Germinal center (tissue), 1 donor: Measurements from ENCODE around the gene RIC8A.
"Not testable (repeated sequence)": the region's sequence is repeated elsewhere in the genome, so short reads cannot be mapped to it uniquely, and the experiment has no call there.

ENCODE experiments used
- DNase-seq: peaks from one replicate; pipeline ENCODE4 v3.0.0; 2012; ENCODE audit warnings: mixed read lengths, low spot score

RIC8A gene

DNA sequence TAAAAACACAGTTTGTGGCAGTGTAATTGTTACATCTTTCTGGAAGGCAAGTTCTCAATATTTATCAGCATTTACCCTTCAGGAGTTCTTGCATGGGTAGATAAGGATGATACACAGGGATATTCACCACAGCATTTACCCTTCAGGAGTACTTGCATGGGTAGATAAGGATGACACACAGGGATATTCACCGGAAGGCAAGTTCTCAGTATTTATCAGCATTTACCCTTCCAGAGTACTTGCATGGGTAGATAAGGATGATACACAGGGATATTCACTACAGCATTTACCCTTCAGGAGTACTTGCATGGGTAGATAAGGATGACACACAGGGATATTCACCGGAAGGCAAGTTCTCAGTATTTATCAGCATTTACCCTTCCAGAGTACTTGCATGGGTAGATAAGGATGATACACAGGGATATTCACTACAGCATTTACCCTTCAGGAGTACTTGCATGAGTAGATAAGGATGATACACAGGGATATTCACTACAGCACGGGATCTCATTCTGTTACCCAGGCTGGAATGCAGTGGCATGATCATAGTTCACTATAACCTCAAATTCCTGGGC is 13.2 kb downstream of the RIC8A start:
- not testable (repeated sequence) for DNase-seq

DNA sequence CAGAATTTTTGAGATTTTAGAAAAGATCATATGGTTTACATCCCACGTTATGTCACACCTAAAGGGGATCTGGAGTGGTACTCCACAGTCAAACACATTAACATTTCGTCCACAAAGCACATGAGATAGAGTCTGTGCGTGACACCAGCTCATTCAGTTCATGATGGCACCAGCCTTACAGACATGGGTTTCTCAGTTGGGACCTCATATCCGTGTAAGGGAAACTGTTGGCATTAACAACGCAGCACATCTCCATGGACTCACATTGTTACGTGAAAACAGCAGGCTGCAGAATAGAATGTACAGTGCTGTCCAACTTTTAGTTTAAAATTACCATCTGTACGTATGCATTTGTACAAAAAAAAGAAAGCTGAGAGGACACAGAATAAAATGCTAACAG is 14.0 kb downstream of the RIC8A start:
- no peak for DNase-seq

- no peak for DNase-seq
These were observed 14.7 kb downstream of the RIC8A start for GRCh38 chr11:221998-222789.

GRCh38 chr11:223026-223789 is 15.7 kb downstream of the RIC8A start:
- DNase-seq, result no peak

DNA sequence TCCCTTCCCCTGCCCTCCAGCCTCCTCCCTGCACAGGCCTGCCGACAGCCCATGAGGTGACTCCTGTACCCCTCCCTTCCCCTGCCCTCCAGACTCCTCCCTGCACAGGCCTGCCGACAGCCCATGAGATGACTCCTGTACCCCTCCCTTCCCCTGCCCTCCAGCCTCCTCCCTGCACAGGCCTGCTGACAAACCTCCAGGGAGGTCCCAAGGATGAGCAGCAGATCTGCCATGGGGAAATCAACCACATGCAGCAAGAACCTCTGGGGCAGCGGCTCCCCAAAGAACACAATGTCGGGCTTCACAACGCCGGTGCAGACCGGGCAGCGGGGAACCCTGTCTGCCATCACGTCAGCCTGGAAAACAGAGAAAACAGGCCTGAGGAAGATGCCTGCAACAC is 16.4 kb downstream of the RIC8A start:
- no peak for DNase-seq

- no peak for DNase-seq
These were observed 16.9 kb downstream of the RIC8A start for GRCh38 chr11:224424-224823.

DNA sequence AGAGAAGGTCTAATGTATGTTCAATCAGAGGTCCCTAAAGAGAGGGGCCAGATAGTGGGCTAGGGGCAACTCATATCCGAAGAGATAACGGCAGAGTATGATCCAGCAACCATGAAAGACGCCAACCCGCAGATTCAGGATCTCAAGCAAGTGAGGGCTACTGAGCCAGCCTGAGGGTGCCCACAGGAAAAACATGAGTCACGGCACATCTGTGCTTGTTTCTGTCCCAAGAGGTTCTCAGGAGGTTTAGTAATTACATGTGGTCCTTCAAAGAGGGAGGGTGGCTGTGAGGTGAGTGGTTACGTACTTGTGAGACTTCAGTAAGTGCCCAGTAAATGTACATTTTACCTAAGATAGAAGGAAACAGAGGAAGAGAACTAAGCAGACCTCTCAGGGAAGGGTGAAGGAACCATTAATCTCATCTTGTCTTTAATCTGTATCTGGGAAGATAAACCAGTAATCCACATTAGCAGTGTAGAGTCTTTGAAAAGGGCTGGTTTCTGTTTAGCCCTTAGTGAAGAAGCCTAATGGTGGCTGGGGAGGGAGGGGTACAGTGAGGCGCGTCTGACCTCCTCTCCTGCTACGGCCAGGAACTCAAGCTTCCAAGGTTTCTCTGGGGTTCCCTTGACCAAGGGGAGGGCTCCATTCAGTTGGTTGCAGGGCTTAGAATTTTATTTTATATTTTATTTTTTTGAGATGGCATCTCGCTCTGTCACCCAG is 18.4 kb downstream of the RIC8A start:
- no peak for DNase-seq

DNA sequence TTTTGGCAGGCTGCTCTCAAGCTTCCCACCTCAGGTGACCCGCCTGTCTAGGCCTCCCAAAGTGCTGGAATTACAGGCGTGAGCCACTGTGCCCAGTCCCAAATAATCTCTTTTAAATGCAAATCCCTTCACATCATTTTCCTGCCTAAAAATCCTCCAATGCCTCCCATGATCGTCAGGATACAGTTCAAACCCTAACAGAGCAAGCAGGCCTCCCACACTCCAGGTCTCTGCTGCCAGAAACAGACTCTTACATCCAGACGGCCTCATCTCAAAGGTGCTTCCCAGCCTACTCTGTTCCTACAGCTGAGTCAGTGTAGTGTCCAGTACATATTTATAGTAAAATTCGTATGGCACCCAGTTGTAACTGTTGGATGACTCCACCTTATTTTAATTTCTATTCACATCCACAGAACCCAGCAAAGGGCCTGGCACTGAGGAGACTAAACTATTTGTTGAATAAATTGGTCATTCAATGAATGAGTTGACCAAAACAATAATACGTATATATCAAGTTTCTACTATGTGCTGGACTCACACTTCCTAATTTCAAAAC is 20.4 kb downstream of the RIC8A start:
- no peak for DNase-seq

GRCh38 chr11:230431-230830 is 22.9 kb downstream of the RIC8A start:
- no peak for DNase-seq

GRCh38 chr11:232783-233565 is 25.5 kb downstream of the RIC8A start:
- DNase-seq, result no peak

GRCh38 chr11:235180-235579 is 27.7 kb downstream of the RIC8A start:
- DNase-seq, result no peak

GRCh38 chr11:235609-235996 is 28.1 kb downstream of the RIC8A start:
- no peak for DNase-seq

DNA sequence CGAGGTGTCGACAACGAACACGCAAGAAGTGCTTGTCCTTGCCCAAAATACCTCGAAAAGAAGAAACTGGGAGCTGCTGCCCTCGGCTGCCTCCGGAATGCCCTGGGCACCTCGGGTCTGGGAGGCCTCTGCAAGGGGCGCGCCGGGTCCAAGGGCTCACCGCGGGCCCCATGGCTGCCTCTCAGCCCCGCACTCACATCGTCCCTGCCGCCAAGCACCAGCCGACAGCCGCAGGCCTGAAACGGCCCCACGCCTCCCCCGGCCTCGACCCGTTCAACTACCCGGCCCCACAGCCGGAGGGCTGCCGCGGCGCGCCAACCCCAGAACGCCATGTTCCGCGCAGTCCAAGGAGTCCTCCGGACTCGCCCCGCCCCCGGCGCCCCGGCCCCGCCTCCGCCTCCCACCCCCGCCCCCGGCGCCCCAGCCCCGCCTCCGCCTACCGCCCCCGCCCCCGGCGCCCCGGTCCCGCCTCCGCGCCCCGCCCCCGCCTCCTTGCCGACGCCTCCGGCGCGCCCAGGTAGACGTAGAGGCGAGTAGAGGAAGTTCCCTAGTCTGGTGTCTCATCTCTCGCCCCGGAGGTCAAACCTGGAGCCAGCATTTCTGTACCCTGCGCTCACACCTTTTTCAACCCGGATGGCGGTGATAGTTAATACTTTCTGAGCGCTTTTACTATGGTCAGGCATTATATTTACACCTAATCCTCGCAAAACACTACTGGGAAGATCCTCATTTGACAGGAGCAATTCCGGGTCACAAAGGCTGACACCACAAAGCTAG is 28.7 kb downstream of the RIC8A start, which contains the start of gene SIRT3:
TSS of gene SIRT3 (minus strand) at position 346 of the 777 bp plus-strand sequence. CDS start at position 332, 14 bp downstream.
- DNase-seq, result peak; percentile 96

DNA sequence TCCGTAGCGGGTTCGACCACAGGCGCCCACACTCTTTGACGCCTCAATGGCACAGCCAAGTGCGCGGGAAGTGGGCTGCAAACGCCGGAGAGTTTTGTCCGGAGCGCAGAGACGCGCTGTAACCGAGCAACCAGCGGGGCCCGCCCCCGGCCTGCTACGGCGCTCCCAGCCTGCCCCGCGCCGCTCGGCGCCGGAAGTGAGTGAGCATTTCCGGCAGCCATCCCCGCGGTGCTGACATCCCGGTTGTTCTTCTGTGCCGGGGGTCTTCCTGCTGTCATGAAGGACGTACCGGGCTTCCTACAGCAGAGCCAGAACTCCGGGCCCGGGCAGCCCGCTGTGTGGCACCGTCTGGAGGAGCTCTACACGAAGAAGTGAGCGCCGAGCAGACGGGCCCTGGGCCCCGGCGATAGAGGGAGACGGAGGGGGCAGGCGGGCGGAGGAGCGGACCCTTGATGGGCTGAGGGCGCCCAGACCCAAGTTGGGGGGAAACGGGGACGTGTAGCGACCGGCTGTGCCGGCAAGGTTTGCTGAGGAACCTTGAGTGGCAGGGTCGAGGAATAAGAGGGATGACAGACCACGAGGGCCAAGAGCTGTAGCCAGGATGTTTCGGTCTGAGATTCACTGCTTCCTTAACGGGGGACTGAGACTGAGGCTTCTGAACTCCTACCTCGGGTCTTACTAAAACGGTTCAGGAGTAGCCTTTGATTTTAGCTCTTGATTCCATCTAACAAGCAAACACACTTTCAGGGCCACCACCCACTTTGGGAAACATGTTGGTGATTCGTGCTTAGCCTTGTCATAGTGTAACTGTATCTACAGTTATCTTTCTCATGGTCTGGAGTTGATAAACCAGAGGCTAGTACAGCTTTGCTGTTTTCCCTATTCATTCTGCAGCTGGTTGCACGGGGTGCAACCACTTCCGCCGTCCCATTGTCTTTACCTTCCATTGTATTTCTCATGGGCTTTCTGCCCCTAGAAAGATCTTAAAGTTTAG is 29.6 kb downstream of the RIC8A start, which contains the start of gene PSMD13:
TSS of gene PSMD13 (plus strand) at position 203 of the 994 bp plus-strand sequence. CDS start at position 277, 74 bp downstream.
- peak; percentile 92 for DNase-seq

DNA sequence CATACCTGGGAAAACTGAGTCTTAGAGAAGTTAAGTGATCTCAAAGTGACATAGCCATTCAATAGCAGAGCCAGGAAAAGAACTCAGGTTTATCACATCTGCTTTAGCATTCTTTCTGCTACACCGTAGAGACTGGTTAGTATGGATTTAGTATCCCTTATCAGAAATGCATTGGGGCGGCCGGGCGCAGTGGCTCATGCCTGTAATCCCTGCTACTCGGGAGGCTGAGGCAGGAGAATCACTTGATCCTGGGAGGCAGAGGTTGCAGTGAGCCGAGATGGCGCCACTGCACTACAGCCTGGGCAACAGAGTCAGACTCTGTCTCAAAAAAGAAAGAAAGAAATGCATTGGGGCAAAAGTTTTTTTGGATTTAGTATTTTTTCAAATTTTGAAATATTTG is 30.8 kb downstream of the RIC8A start:
- DNase-seq, result not testable (repeated sequence)

DNA sequence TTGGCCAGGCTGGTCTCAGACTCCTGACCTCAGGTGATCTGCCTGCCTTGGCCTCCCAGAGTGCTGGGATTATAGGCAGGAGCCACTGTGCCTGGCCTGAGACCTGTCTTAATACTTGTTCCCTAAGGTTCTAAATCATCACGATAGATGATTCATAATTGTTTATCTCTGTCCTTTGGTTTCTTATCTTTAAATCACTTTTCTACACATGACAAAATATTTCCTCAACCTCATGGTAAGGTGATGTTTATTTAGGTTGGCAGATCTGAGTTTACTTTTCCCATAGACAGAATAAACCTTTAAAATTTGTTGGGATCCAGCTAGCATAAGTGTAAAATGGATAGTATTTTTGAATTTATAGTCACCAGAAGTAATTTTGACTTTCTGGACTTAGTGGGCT is 32.8 kb downstream of the RIC8A start:
- DNase-seq, result no peak

DNA sequence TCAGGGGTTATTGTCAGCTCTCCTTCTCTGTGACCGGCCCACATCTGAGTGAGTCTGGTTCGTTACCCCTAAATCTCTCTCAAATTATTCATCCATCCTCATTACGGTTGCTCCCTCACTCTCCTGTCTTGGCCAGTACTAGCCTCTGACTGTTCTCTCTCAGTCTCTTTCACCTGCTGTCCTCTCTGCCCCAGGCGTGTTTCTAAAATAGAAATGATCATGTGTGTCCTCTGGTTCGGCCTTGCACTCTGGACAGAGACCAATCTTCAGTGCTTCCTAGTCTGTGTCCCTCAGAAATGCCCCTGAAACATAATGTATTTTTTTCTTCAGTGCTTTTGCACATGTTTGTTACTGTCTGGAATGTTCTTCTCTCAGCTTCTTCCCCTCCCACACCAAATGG is 34.1 kb downstream of the RIC8A start:
- no peak for DNase-seq

DNA sequence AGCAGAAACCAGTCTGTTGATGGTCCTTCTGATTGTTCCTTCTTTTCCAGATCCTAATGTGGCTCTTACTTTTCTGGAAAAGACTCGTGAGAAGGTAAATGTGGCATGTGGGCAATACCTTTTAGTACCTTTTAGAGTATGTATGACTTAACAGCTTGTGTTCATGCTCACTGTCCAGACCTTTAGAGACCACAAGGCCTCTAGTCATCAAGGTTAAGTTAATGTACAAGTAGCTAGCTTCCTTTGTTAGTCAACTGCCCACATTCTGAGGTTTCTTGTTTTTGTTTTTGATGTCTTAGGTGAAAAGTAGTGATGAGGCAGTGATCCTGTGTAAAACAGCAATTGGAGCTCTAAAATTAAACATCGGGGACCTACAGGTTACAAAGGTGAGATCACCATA is 36.9 kb downstream of the RIC8A start:
- no peak for DNase-seq

DNA sequence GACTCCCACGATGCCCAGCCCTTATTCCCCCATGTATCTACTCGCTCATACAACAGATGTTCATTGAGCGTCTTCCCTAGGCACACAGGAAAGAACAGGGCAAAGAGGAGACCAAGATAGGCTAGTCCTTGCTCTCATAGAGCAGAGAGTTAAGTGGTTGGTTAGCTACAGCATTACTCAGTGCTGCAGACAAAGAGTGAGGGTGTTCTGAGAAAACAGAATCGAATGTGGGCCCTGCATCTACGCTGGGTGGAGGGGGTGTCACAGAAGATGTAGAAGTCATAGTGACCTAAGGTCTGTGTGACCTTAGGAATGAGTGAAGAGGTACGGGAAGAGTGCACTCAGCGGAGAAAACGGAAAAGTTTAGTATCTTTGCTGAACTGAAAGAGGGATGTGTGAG is 41.6 kb downstream of the RIC8A start:
- no peak for DNase-seq
